ENCODE results near the gene GP5.

GP5 gene

DNA sequence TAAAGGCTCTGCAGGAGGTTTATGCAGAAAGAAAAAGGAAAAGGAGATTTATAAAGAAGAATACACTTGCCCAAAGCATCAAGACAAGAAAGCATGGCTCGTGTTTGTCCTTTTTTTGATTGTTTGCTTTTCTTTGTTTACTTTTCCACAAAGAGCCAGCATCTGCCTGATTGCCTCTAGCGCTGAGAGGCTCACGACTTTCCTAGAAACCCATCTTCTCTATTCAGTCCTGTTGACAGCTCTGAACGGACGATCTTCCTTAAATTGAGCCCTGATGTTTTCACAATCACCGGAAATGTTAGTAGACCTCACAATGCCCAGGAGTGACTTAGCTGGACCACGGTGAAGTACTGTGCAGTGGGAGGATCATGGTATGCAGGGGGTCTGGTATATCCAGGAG is 12.4 kb downstream of the GP5 start:
- Histone ChIP-seq H2AFZ (ENCODE audit: low read length, unreplicated experiment) (no peak overlapping the region), H3K27me3 (ENCODE audit: insufficient read depth, low read length) (peaks cover 29% of the 10 kb centered on the region), H3K4me1 (ENCODE audit: control insufficient read depth, insufficient read depth, low read length, unreplicated experiment) (no peaks in the 10 kb centered on the region), H3K4me3 (ENCODE audit: low read depth, low read length) (no peak overlapping the region), H3K79me2 (ENCODE audit: control insufficient read depth, insufficient read depth, low read length, unreplicated experiment) (no peaks in the 10 kb centered on the region), H3K36me3 (ENCODE audit: insufficient read depth, low read length) (no peaks in the 10 kb centered on the region), H3K27ac (ENCODE audit: low read depth, low read length) (no peak overlapping the region)

DNA sequence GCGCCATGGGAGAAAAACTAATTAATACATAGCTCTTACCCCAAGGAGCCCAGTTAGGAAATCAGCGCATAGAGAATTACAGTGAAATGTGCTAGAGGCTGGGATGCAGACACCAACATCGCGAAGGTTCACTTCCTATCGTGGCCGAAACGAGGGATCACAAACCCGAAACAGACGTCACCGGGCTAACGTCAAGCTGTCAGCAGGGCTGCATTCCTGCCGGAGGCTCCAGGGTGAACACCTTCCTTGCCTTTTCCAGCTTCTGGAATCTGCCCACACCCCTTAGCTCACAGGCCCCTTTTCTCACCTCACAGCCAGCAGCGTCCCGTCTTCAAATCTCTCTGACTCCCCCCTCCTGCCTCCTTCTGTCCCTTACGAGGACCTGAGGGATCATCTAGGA is 13.0 kb downstream of the GP5 start:
- no peak overlapping the region for H3K27ac ChIP-seq (ENCODE audit: low read depth, low read length)
- H3K4me1 ChIP-seq (ENCODE audit: control insufficient read depth, insufficient read depth, low read length, unreplicated experiment) = no peaks in the 10 kb centered on the region
- H3K79me2 ChIP-seq (ENCODE audit: control insufficient read depth, insufficient read depth, low read length, unreplicated experiment) = no peaks in the 10 kb centered on the region
- no peak overlapping the region for H3K4me3 ChIP-seq (ENCODE audit: low read depth, low read length)
- no peak overlapping the region for H2AFZ ChIP-seq (ENCODE audit: low read length, unreplicated experiment)
- H3K27me3 ChIP-seq (ENCODE audit: insufficient read depth, low read length) = peaks cover 24% of the 10 kb centered on the region
- no peaks in the 10 kb centered on the region for H3K36me3 ChIP-seq (ENCODE audit: insufficient read depth, low read length)

DNA sequence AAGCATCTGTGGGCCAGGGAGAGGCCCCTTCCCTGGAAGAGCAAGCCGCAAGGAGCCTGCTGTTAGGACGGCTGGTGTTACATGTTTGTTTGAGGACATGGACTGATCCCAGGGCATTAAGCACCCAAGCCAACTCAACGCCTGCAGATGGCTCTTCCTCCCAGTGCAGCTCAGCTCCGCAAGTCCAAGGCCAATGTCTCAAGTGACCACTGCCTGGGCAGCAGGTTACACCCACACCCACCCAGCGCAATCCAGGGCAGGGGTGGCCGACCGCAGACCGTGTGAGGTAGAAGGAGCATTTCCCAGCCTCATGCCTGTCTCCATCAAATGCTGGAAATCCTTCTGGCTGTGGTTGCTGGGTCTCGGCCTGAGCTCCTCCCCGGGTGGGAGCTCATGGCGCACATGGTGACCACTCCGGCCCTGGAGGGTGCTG is 14.5 kb downstream of the GP5 start:
- H3K79me2 ChIP-seq (ENCODE audit: control insufficient read depth, insufficient read depth, low read length, unreplicated experiment) = no peaks in the 10 kb centered on the region
- peaks cover 21% of the 10 kb centered on the region for H3K27me3 ChIP-seq (ENCODE audit: insufficient read depth, low read length)
- H3K27ac ChIP-seq (ENCODE audit: low read depth, low read length) = no peak overlapping the region

DNA sequence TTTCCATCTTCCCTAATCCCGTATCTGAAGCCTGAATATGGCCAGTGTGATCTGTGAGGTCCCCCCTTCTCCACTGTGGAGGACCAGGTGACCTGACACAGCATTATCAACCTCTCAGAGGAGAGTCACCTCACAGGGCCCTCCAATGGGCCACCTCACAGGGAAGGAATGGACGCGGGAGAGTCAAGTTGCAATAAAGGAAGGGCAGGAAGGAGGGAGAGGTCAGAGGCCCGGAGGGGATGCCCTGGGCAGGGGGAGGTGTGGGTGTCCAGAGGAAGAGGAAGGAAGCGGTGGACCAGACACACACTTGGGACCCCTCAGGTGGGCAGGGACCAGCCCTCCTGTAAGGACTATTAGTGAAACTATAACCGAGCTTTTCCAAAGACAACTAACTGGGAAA is 14.9 kb downstream of the GP5 start:
- no peaks in the 10 kb centered on the region for H3K4me1 ChIP-seq (ENCODE audit: control insufficient read depth, insufficient read depth, low read length, unreplicated experiment)
- no peak overlapping the region for H3K27ac ChIP-seq (ENCODE audit: low read depth, low read length)
- no peak overlapping the region for H3K4me3 ChIP-seq (ENCODE audit: low read depth, low read length)
- H3K79me2 ChIP-seq (ENCODE audit: control insufficient read depth, insufficient read depth, low read length, unreplicated experiment) = no peaks in the 10 kb centered on the region
- no peaks in the 10 kb centered on the region for H3K36me3 ChIP-seq (ENCODE audit: insufficient read depth, low read length)
- no peak overlapping the region for H2AFZ ChIP-seq (ENCODE audit: low read length, unreplicated experiment)
- peaks cover 20% of the 10 kb centered on the region for H3K27me3 ChIP-seq (ENCODE audit: insufficient read depth, low read length)

More for the DNA sequence above, 14.5 kb downstream of the GP5 start:
- Histone ChIP-seq H3K4me3 (ENCODE audit: low read depth, low read length) (no peak overlapping the region), H3K4me1 (ENCODE audit: control insufficient read depth, insufficient read depth, low read length, unreplicated experiment) (no peaks in the 10 kb centered on the region), H3K36me3 (ENCODE audit: insufficient read depth, low read length) (no peaks in the 10 kb centered on the region), H2AFZ (ENCODE audit: low read length, unreplicated experiment) (no peak overlapping the region)

DNA sequence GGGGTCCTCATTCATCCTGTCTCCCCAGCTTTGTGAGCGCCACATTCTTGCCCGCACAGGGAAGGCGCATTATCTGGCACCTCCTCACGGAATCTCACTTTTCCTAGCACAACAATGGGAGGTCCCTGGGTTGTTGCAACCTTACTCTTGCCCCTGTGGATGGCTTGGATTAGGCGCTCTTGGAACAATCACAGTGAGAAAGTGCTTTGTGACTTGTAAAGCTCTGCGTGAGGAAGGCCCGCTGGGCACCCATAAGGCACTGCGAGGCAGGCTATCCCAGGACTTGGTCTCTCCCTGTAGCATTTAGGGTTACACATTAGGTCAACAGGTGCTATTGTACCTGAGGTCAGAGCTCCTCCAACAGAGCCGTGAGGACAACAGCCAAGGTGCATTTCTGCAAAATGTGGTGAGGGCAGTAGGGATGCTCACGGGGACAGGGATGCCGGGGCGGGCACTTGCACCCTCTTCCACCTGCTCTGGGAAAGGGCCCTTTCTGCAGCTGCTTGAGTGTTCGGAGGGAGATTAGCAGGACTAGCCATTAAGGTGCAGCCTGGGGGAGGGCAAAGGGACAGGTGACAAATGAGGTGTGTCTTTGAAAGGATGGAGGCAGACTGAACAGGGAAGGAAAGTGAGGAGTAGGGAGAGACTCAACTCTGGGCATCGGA is 15.7 kb downstream of the GP5 start:
- H3K79me2 ChIP-seq (ENCODE audit: control insufficient read depth, insufficient read depth, low read length, unreplicated experiment) = no peaks in the 10 kb centered on the region
- no peak overlapping the region for H3K4me3 ChIP-seq (ENCODE audit: low read depth, low read length)
- no peak overlapping the region for H2AFZ ChIP-seq (ENCODE audit: low read length, unreplicated experiment)
- H3K4me1 ChIP-seq (ENCODE audit: control insufficient read depth, insufficient read depth, low read length, unreplicated experiment) = no peaks in the 10 kb centered on the region
- H3K27me3 ChIP-seq (ENCODE audit: insufficient read depth, low read length) = peaks cover 20% of the 10 kb centered on the region
- no peaks in the 10 kb centered on the region for H3K36me3 ChIP-seq (ENCODE audit: insufficient read depth, low read length)
- no peak overlapping the region for H3K27ac ChIP-seq (ENCODE audit: low read depth, low read length)

DNA sequence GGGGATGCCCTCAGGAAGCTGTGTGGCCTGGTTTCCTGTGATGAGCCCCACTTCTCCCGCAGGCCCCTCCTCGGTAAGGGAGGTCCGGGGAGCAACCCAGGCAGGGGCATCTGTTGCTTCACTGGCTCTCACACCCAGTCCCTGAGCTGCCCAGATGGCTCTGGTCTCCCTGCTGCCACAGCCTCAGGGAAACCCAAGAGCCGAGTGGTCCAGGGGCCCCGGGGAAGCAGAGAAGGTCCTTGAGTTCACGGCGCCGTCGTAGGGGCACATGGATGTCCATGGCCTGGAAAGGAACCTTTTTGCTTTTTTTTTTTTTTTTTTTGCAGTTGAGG is 16.2 kb downstream of the GP5 start:
- Histone ChIP-seq H3K36me3 (ENCODE audit: insufficient read depth, low read length) (no peaks in the 10 kb centered on the region), H3K27ac (ENCODE audit: low read depth, low read length) (no peak overlapping the region), H3K4me3 (ENCODE audit: low read depth, low read length) (no peak overlapping the region), H3K79me2 (ENCODE audit: control insufficient read depth, insufficient read depth, low read length, unreplicated experiment) (no peaks in the 10 kb centered on the region), H3K27me3 (ENCODE audit: insufficient read depth, low read length) (peaks cover 20% of the 10 kb centered on the region), H3K4me1 (ENCODE audit: control insufficient read depth, insufficient read depth, low read length, unreplicated experiment) (no peaks in the 10 kb centered on the region), H2AFZ (ENCODE audit: low read length, unreplicated experiment) (no peak overlapping the region)

DNA sequence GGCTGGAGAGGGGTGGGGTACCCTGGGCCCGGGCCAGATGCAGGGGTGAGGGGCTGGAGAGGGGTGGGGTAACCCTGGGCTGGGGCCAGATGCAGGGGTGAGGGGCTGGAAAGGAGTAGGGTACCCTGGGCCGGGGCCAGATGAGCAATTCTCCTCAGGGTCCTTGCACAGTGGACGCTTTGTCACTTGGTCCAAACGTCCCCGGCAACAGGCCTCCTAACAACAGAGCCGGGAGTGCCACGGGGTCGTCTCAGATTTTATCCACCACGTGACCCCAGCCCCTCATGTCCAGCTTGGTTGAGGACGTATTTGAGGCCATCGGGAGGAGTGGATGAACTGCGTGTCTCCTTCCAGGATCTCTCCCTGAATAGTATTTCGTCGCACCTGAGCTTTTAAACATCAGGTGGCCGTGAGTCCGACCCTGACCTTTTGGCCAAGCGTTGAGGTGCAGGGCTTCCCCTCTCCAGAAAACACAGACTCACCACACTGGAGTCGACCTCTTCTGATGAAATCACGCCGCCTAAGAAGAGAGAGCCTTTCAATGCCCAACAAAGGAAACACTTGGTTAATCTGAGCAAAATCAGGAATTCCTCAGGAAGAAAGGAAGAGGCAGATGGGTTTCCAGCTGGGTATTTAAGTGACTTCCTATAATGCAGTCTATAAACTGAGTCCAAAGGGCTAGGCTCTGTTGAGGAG is 16.7 kb downstream of the GP5 start:
- H3K4me3 ChIP-seq (ENCODE audit: low read depth, low read length) = no peak overlapping the region
- H3K4me1 ChIP-seq (ENCODE audit: control insufficient read depth, insufficient read depth, low read length, unreplicated experiment) = peaks cover 4% of the 10 kb centered on the region
- no peak overlapping the region for H2AFZ ChIP-seq (ENCODE audit: low read length, unreplicated experiment)
- H3K36me3 ChIP-seq (ENCODE audit: insufficient read depth, low read length) = no peaks in the 10 kb centered on the region
- peaks cover 20% of the 10 kb centered on the region for H3K27me3 ChIP-seq (ENCODE audit: insufficient read depth, low read length)
- no peak overlapping the region for H3K27ac ChIP-seq (ENCODE audit: low read depth, low read length)
- no peaks in the 10 kb centered on the region for H3K79me2 ChIP-seq (ENCODE audit: control insufficient read depth, insufficient read depth, low read length, unreplicated experiment)

DNA sequence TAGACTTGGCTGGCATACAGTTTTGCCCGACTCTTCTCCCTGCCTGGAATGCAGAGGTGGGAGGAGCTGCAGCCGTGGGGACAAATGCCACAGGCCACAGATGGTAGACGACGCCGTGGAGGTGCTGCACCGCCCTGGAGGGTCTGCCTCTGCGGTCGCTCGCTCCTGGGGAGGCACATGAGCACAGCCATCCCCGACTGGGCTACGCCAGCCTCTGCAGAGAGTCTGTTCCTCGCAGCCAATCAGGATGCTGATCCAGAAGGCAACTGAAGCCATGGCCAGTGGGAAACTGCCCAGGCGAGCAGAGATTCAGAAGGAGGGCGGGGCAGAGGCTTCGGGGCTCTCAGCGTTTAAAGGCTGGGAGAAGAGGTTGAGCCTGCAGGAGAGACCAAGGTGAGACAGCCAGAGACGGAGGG is 17.6 kb downstream of the GP5 start:
- Histone ChIP-seq H3K4me1 (ENCODE audit: control insufficient read depth, insufficient read depth, low read length, unreplicated experiment) (peaks cover 4% of the 10 kb centered on the region), H2AFZ (ENCODE audit: low read length, unreplicated experiment) (no peak overlapping the region), H3K79me2 (ENCODE audit: control insufficient read depth, insufficient read depth, low read length, unreplicated experiment) (no peaks in the 10 kb centered on the region), H3K4me3 (ENCODE audit: low read depth, low read length) (no peak overlapping the region), H3K27ac (ENCODE audit: low read depth, low read length) (no peak overlapping the region), H3K36me3 (ENCODE audit: insufficient read depth, low read length) (no peaks in the 10 kb centered on the region), H3K27me3 (ENCODE audit: insufficient read depth, low read length) (peaks cover 20% of the 10 kb centered on the region)

DNA sequence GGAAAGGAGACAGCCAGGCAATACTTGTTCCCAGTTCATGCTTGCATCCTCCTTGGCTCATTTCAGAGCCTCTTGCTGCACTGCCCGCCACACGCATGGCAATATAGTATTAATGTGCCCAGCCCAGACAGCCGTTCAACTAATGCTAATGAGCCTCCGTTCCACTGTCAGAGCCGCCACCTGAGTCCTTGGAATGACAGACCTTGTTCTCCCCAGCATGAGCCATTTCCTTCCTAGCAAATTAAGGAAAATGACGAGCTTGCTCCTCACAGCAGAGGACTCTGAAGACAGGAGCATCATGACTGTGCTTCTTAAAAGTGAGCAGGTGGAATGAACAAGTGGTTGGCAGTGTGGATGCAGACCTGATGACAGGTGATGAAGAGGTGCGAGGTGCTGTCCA is 18.7 kb downstream of the GP5 start:
- Histone ChIP-seq H3K36me3 (ENCODE audit: insufficient read depth, low read length) (no peaks in the 10 kb centered on the region), H3K27ac (ENCODE audit: low read depth, low read length) (no peak overlapping the region), H3K79me2 (ENCODE audit: control insufficient read depth, insufficient read depth, low read length, unreplicated experiment) (no peaks in the 10 kb centered on the region), H3K4me1 (ENCODE audit: control insufficient read depth, insufficient read depth, low read length, unreplicated experiment) (peaks cover 4% of the 10 kb centered on the region), H3K4me3 (ENCODE audit: low read depth, low read length) (no peak overlapping the region), H2AFZ (ENCODE audit: low read length, unreplicated experiment) (no peak overlapping the region), H3K27me3 (ENCODE audit: insufficient read depth, low read length) (peaks cover 13% of the 10 kb centered on the region)

DNA sequence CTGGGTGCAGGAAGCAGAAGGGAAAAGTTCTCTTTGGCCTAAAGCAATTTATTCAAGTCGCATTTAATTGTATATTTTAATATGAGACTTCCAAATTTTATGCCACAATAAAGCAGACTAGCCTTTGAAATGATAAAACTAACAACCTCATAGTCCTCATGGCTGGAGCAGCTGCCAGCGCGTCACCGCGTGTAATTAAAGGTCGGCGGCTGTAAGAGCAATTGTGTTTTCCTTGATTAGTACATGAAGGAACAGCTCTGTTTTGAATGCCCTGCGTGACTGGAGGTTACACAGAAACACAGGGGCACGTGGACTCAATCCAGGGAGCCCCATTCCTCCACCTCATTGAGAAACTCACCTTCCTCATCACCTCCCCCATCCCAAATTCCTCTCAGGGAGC is 19.4 kb downstream of the GP5 start:
- no peaks in the 10 kb centered on the region for H3K79me2 ChIP-seq (ENCODE audit: control insufficient read depth, insufficient read depth, low read length, unreplicated experiment)
- H3K27me3 ChIP-seq (ENCODE audit: insufficient read depth, low read length) = peaks cover 10% of the 10 kb centered on the region
- no peaks in the 10 kb centered on the region for H3K36me3 ChIP-seq (ENCODE audit: insufficient read depth, low read length)
- no peak overlapping the region for H3K4me3 ChIP-seq (ENCODE audit: low read depth, low read length)
- no peak overlapping the region for H3K27ac ChIP-seq (ENCODE audit: low read depth, low read length)
- H3K4me1 ChIP-seq (ENCODE audit: control insufficient read depth, insufficient read depth, low read length, unreplicated experiment) = peaks cover 4% of the 10 kb centered on the region
- no peak overlapping the region for H2AFZ ChIP-seq (ENCODE audit: low read length, unreplicated experiment)

DNA sequence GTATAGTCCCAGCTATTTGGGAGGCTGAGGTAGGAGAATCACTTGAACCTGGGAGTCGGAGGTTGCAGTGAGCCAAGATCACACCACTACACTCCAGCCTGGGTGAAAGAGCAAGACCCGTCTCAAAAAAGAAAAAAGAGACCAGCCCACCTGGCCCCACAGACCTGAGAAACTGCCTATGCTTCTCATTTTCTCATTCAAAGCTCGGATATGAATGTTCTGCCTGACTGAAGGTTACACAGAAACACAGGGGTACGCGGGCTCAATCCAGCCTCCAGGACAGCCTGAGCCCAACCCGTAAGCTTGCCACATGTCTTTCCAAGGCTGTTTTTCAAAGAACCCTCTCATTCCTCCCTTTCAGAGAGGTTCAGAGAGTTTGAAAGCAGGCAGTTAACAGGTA is 19.8 kb downstream of the GP5 start:
- Histone ChIP-seq H3K4me3 (ENCODE audit: low read depth, low read length) (no peak overlapping the region), H3K79me2 (ENCODE audit: control insufficient read depth, insufficient read depth, low read length, unreplicated experiment) (no peaks in the 10 kb centered on the region), H3K36me3 (ENCODE audit: insufficient read depth, low read length) (no peaks in the 10 kb centered on the region), H3K4me1 (ENCODE audit: control insufficient read depth, insufficient read depth, low read length, unreplicated experiment) (peaks cover 4% of the 10 kb centered on the region), H3K27me3 (ENCODE audit: insufficient read depth, low read length) (peaks cover 9% of the 10 kb centered on the region), H3K27ac (ENCODE audit: low read depth, low read length) (no peak overlapping the region), H2AFZ (ENCODE audit: low read length, unreplicated experiment) (no peak overlapping the region)

All from ACC112 (cell line).